ENCODE data around the gene CCDC73.

- TF ChIP-seq, protein P1, sequence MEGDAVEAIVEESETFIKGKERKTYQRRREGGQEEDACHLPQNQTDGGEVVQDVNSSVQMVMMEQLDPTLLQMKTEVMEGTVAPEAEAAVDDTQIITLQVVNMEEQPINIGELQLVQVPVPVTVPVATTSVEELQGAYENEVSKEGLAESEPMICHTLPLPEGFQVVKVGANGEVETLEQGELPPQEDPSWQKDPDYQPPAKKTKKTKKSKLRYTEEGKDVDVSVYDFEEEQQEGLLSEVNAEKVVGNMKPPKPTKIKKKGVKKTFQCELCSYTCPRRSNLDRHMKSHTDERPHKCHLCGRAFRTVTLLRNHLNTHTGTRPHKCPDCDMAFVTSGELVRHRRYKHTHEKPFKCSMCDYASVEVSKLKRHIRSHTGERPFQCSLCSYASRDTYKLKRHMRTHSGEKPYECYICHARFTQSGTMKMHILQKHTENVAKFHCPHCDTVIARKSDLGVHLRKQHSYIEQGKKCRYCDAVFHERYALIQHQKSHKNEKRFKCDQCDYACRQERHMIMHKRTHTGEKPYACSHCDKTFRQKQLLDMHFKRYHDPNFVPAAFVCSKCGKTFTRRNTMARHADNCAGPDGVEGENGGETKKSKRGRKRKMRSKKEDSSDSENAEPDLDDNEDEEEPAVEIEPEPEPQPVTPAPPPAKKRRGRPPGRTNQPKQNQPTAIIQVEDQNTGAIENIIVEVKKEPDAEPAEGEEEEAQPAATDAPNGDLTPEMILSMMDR (IDR thresholded peaks at IDR 0.05; ENCODE audit: insufficient read depth, low read depth, low read length): no peak
- no peak for TF ChIP-seq EZH2 (IDR thresholded peaks at IDR 0.05; ENCODE audit: insufficient read depth, low read length)
Observed at GRCh38 chr11:32752001-32752400, 42.5 kb downstream of the CCDC73 start.
